ENCODE data around the gene GFOD1. TPM values are rescaled to one million over a fixed set of nuclear protein-coding genes. Genes with fewer than 3 reads are reported as not detected.

The GFOD1 gene
- total and polyA plus RNA-seq, 8 donors: 1.4 to 2.7 (median 2.1) TPM

DNA sequence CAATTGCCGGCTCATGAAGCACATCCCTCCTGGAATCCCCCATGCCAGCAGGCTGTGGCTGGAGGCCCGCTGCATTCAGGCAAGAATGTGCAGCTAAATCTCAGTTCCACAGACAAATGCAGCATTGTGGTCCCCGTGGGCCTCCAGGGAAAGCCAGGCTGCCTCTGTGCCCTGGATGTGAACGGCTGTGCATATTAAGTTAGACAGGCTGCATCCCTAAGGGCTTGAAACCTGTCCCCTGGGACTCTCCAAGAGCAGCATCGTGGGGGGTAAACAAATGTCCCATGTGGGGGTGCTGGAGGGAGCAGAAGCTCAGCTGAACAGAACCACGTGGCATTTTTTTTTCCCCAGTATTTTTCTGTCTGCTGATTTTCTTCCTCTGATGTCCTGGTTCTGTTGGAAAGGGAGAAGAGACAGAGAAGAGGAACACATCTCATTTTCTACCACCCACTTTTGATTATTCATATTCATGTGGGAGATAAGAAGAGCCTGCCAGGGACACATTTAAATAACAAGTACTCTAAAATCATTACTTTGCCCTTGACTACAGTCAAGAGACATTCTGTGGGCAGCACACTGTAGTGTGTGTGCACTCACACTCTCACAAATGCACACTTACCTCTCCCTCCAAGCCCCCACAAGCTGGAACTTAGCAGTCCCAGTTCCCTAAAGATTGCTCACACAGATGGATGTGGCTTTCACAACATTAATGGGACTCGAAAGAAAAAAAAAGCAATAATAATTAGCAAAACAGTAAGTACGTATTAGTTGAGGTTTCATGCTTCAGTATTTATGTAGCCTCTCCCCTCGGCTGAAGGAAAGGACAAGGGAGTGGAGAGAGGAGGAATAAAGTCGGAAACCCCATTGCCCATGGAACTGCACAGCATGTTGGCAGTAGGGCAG is 16.9 kb downstream of the GFOD1 start:
- intact Hi-C loops (cut with DNase I): no loop called here
- WGBS, 2 donors: 74 to 78% methylated on average over 10 of the region's 10 CpGs
- TF ChIP-seq, protein P1, sequence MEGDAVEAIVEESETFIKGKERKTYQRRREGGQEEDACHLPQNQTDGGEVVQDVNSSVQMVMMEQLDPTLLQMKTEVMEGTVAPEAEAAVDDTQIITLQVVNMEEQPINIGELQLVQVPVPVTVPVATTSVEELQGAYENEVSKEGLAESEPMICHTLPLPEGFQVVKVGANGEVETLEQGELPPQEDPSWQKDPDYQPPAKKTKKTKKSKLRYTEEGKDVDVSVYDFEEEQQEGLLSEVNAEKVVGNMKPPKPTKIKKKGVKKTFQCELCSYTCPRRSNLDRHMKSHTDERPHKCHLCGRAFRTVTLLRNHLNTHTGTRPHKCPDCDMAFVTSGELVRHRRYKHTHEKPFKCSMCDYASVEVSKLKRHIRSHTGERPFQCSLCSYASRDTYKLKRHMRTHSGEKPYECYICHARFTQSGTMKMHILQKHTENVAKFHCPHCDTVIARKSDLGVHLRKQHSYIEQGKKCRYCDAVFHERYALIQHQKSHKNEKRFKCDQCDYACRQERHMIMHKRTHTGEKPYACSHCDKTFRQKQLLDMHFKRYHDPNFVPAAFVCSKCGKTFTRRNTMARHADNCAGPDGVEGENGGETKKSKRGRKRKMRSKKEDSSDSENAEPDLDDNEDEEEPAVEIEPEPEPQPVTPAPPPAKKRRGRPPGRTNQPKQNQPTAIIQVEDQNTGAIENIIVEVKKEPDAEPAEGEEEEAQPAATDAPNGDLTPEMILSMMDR (IDR thresholded peaks at IDR 0.05): no peak
- Histone ChIP-seq H3K9me3 (no peaks in the 10 kb centered on the region), H3K27ac (no peak overlapping the region), H3K4me1 (peaks cover 0 to 4% (median 0%) of the 10 kb centered on the region in 3 donors), H3K27me3 (no peaks in the 10 kb centered on the region), H3K4me3 (no peak overlapping the region), H3K36me3 (no peaks in the 10 kb centered on the region)
- DNase-seq (no peak), ATAC-seq (peak in 1 of 4 donors; percentile 21), FAIRE-seq (no peak)

DNA sequence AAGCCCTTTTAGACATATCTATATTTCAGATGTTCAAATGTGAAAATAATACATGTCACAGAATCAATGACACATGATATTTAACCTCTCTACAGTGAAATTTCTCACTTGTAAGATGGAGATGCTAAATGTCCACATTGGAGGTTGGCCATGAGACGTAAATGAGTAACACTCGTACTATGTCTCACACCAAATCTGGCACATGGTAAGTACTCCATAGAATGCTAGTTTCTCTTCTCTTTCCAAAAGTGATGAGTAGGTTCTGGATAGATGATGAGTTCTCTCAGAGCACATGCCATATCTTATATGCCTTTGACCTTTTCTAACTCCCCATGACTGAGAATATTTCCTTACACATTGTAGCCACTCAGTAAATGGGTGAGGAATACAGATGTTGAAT is 17.7 kb downstream of the GFOD1 start:
- no peak for DNase-seq
- no peak for FAIRE-seq
- peaks cover 0 to 4% (median 0%) of the 10 kb centered on the region in 3 donors for H3K4me1 ChIP-seq
- no peak overlapping the region for H3K27ac ChIP-seq
- H3K36me3 ChIP-seq: no peaks in the 10 kb centered on the region
- TF ChIP-seq, protein P1 (IDR thresholded peaks at IDR 0.05): no peak
- ATAC-seq: no peak
- H3K27me3 ChIP-seq: no peaks in the 10 kb centered on the region
- H3K4me3 ChIP-seq: no peak overlapping the region
- WGBS, 2 donors: 91 to 93% methylated on average over 2 of the region's 2 CpGs
- intact Hi-C loops (cut with DNase I): no loop called here
- H3K9me3 ChIP-seq: no peaks in the 10 kb centered on the region

DNA sequence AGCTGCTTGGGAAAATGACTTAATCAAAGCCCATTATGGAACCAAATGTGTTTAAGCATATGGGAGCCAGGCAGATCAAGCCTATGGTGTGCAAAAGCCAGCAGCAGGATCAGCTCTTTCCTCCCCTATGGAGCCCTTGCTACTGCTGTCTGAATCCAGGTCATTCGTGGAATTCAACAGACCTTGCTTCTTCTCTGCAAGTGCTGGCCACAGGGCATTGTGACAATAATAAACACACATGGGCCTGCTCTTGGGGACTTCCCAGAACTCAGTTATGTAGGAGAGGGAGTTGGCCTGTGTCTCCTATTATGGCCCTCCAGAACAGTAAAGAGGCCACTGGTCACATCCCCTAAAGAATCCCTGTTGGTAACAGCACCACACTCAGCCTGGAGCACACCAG is 18.6 kb downstream of the GFOD1 start:
- intact Hi-C loops (cut with DNase I): no loop called here
- ATAC-seq: no peak

DNA sequence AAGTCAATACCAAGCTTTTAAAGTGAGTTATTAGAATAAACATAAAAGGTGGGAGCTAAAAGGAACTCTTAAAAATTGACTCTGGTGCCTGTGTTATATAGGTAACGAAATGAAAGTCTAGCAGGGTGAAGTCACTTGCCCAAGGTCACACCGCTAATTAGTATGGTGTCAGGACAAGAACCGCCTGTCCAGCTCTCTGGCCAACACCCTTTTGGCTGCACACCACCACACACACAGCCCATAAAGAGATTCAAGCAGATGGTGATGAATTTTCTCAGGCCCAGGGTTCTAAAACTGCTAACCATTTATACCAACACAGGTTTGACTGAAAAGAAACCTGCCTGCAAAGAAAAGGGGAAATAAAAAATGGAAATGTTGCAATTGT is 20.2 kb downstream of the GFOD1 start:
- DNase-seq (peak in 1 of 6 donors; percentile 27), ATAC-seq (peak; percentile 75 to 88 (median 82)), FAIRE-seq (no peak)
- TF ChIP-seq, protein P1 (IDR thresholded peaks at IDR 0.05): no peak
- Histone ChIP-seq H3K27ac (peak overlapping the region in 1 of 4 donors; percentile 13), H3K4me3 (no peak overlapping the region), H3K27me3 (no peaks in the 10 kb centered on the region), H3K4me1 (peaks cover 0 to 4% (median 0%) of the 10 kb centered on the region in 3 donors), H3K36me3 (no peaks in the 10 kb centered on the region), H3K9me3 (no peaks in the 10 kb centered on the region)
- intact Hi-C loops (cut with DNase I): no loop called here
- 32 to 33% methylated on average over 3 of the region's 3 CpGs for WGBS, 2 donors

More for the DNA sequence above, 18.6 kb downstream of the GFOD1 start:
- no peak for DNase-seq
- Histone ChIP-seq H3K9me3 (no peaks in the 10 kb centered on the region), H3K4me3 (no peak overlapping the region), H3K36me3 (no peaks in the 10 kb centered on the region), H3K27me3 (no peaks in the 10 kb centered on the region), H3K4me1 (peaks cover 0 to 4% (median 0%) of the 10 kb centered on the region in 3 donors), H3K27ac (no peak overlapping the region)
- 79 to 93% methylated on average over 1 of the region's 1 CpG for WGBS, 2 donors
- FAIRE-seq: no peak
- TF ChIP-seq, protein P1 (IDR thresholded peaks at IDR 0.05): no peak
